Activated CD4-positive, alpha-beta T cell treated with anti-CD3 and anti-CD28 coated beads, Interleukin-2, amount 10 ng/mL, durations not matched to agents 24 days and 14 days (primary cell): ENCODE measurements around the gene PPFIA3. TPM values are rescaled to one million over a fixed set of nuclear protein-coding genes. Genes with fewer than 3 reads are reported as not detected.

Source experiments
- DNase-seq: peaks from one replicate; pipeline ENCODE4 v3.0.0; 2022
- H3K27ac Mint-ChIP-seq: one replicate; pipeline ENCODE4 v1.8.0; 2022; ENCODE audit warnings: mild to moderate bottlenecking, mixed read lengths
- H3K27me3 Mint-ChIP-seq: one replicate; pipeline ENCODE4 v1.8.0; 2022; ENCODE audit warnings: mixed read lengths
- H3K36me3 Mint-ChIP-seq: one replicate; pipeline ENCODE4 v1.8.0; 2022; ENCODE audit warnings: low read depth, mild to moderate bottlenecking, mixed read lengths
- H3K4me1 Mint-ChIP-seq: one replicate; pipeline ENCODE4 v1.8.0; 2021; ENCODE audit warnings: mixed read lengths
- H3K4me3 Mint-ChIP-seq: one replicate; pipeline ENCODE4 v1.8.0; 2022; ENCODE audit warnings: mild to moderate bottlenecking, moderate library complexity, mixed read lengths
- H3K9me3 Mint-ChIP-seq: one replicate; pipeline ENCODE4 v1.8.0; 2021; ENCODE audit warnings: mixed read lengths
- intact Hi-C: fragments of 100-400 bp; cut with micrococcal nuclease; formaldehyde crosslinking; loops from one replicate; pipeline ENCODE4 v1.15.1; 2023
- total RNA-seq: library from RNA; stranded (reverse); gene quantifications from 2 replicates; pipeline ENCODE4 v1.2.3, GENCODE V29; 2022

The PPFIA3 gene
- total RNA-seq, 1 donor from 2014 or later = 4.5 TPM

- H3K9me3 Mint-ChIP-seq = no peaks in the 10 kb centered on the region
- no peak overlapping the region for H3K4me3 Mint-ChIP-seq
- no peak for DNase-seq
- peaks cover 65% of the 10 kb centered on the region for H3K36me3 Mint-ChIP-seq
- no peaks in the 10 kb centered on the region for H3K27me3 Mint-ChIP-seq
- intact Hi-C loops = no loop called here
- H3K27ac Mint-ChIP-seq = peak overlapping the region; percentile 53
- H3K4me1 Mint-ChIP-seq = peaks cover 23% of the 10 kb centered on the region
These were observed 27.8 kb upstream of the PPFIA3 start for GRCh38 chr19:49091391-49092038.

GRCh38 chr19:49092686-49093085 is 26.7 kb upstream of the PPFIA3 start:
- no peak for DNase-seq
- Mint-ChIP-seq H3K27ac (no peak overlapping the region), H3K9me3 (no peaks in the 10 kb centered on the region), H3K36me3 (peaks cover 63% of the 10 kb centered on the region), H3K4me1 (peaks cover 20% of the 10 kb centered on the region), H3K4me3 (no peak overlapping the region), H3K27me3 (no peaks in the 10 kb centered on the region)
- intact Hi-C loops = no loop called here

- Mint-ChIP-seq H3K36me3 (peaks cover 69% of the 10 kb centered on the region), H3K9me3 (no peaks in the 10 kb centered on the region), H3K4me3 (no peak overlapping the region), H3K27ac (peak overlapping the region; percentile 27), H3K4me1 (peaks cover 17% of the 10 kb centered on the region), H3K27me3 (no peaks in the 10 kb centered on the region)
- no peak for DNase-seq
- intact Hi-C loops = no loop called here
These were observed 24.6 kb upstream of the PPFIA3 start for GRCh38 chr19:49094505-49095482.

- no peaks in the 10 kb centered on the region for H3K27me3 Mint-ChIP-seq
- H3K36me3 Mint-ChIP-seq = peaks cover 62% of the 10 kb centered on the region
- intact Hi-C loops = loop anchor here (1.0 to 2.0 kb wide), 2 partner anchors 48 to 101 kb away; no protein-coding TSS in a partner anchor
- peak; percentile 93 for DNase-seq
- peaks cover 6% of the 10 kb centered on the region for H3K4me1 Mint-ChIP-seq
- no peaks in the 10 kb centered on the region for H3K9me3 Mint-ChIP-seq
- no peak overlapping the region for H3K4me3 Mint-ChIP-seq
- H3K27ac Mint-ChIP-seq = peak overlapping the region; percentile 20
These were observed 21.7 kb upstream of the PPFIA3 start for GRCh38 chr19:49097453-49098288.

- Mint-ChIP-seq H3K9me3 (no peaks in the 10 kb centered on the region), H3K4me3 (no peak overlapping the region), H3K27me3 (no peaks in the 10 kb centered on the region), H3K27ac (no peak overlapping the region), H3K36me3 (peaks cover 60% of the 10 kb centered on the region), H3K4me1 (peaks cover 6% of the 10 kb centered on the region)
- intact Hi-C loops = loop anchor here (2.0 kb wide), 1 partner anchor 100 kb away; no protein-coding TSS in a partner anchor
- DNase-seq = no peak
These were observed 20.5 kb upstream of the PPFIA3 start for GRCh38 chr19:49098795-49099194.

- H3K27me3 Mint-ChIP-seq = no peaks in the 10 kb centered on the region
- peaks cover 60% of the 10 kb centered on the region for H3K36me3 Mint-ChIP-seq
- no peak overlapping the region for H3K27ac Mint-ChIP-seq
- no peak overlapping the region for H3K4me3 Mint-ChIP-seq
- no peak for DNase-seq
- H3K9me3 Mint-ChIP-seq = no peaks in the 10 kb centered on the region
- intact Hi-C loops = no loop called here
- H3K4me1 Mint-ChIP-seq = peaks cover 7% of the 10 kb centered on the region
These were observed 18.2 kb upstream of the PPFIA3 start for GRCh38 chr19:49101160-49101559.

GRCh38 chr19:49102303-49102702 is 17.0 kb upstream of the PPFIA3 start:
- Mint-ChIP-seq H3K27ac (no peak overlapping the region), H3K4me3 (no peak overlapping the region), H3K27me3 (no peaks in the 10 kb centered on the region), H3K4me1 (peaks cover 9% of the 10 kb centered on the region), H3K9me3 (no peaks in the 10 kb centered on the region), H3K36me3 (peaks cover 69% of the 10 kb centered on the region)
- intact Hi-C loops = no loop called here
- DNase-seq = no peak

GRCh38 chr19:49103331-49104085 is 15.8 kb upstream of the PPFIA3 start:
- H3K36me3 Mint-ChIP-seq = peaks cover 65% of the 10 kb centered on the region
- H3K27me3 Mint-ChIP-seq = no peaks in the 10 kb centered on the region
- peaks cover 5% of the 10 kb centered on the region for H3K4me1 Mint-ChIP-seq
- no peaks in the 10 kb centered on the region for H3K9me3 Mint-ChIP-seq
- no peak overlapping the region for H3K4me3 Mint-ChIP-seq
- intact Hi-C loops = no loop called here
- H3K27ac Mint-ChIP-seq = no peak overlapping the region
- no peak for DNase-seq

GRCh38 chr19:49104229-49104864 is 15.0 kb upstream of the PPFIA3 start:
- Mint-ChIP-seq H3K27me3 (no peaks in the 10 kb centered on the region), H3K9me3 (no peaks in the 10 kb centered on the region), H3K4me3 (no peak overlapping the region), H3K4me1 (peaks cover 5% of the 10 kb centered on the region), H3K36me3 (peaks cover 66% of the 10 kb centered on the region), H3K27ac (no peak overlapping the region)
- DNase-seq = no peak
- intact Hi-C loops = no loop called here

GRCh38 chr19:49106648-49107135 is 12.7 kb upstream of the PPFIA3 start:
- intact Hi-C loops = no loop called here
- peak overlapping the region; percentile 3 for H3K27ac Mint-ChIP-seq

GRCh38 chr19:49107625-49108459 is 11.5 kb upstream of the PPFIA3 start:
- intact Hi-C loops = no loop called here
- Mint-ChIP-seq H3K4me3 (no peak overlapping the region), H3K9me3 (no peaks in the 10 kb centered on the region), H3K27me3 (no peaks in the 10 kb centered on the region), H3K36me3 (peaks cover 43% of the 10 kb centered on the region), H3K27ac (no peak overlapping the region), H3K4me1 (peaks cover 5% of the 10 kb centered on the region)
- DNase-seq = no peak

More at GRCh38 chr19:49106648-49107135, 12.7 kb upstream of the PPFIA3 start:
- Mint-ChIP-seq H3K9me3 (no peaks in the 10 kb centered on the region), H3K36me3 (peaks cover 50% of the 10 kb centered on the region), H3K4me3 (no peak overlapping the region), H3K4me1 (peaks cover 5% of the 10 kb centered on the region), H3K27me3 (no peaks in the 10 kb centered on the region)
- peak; percentile 89 for DNase-seq

GRCh38 chr19:49109051-49109450 is 10.3 kb upstream of the PPFIA3 start:
- no peak overlapping the region for H3K4me3 Mint-ChIP-seq
- no peaks in the 10 kb centered on the region for H3K9me3 Mint-ChIP-seq
- no peak overlapping the region for H3K27ac Mint-ChIP-seq
- no peaks in the 10 kb centered on the region for H3K27me3 Mint-ChIP-seq
- intact Hi-C loops = no loop called here
- no peak for DNase-seq
- H3K36me3 Mint-ChIP-seq = peaks cover 43% of the 10 kb centered on the region
- peaks cover 10% of the 10 kb centered on the region for H3K4me1 Mint-ChIP-seq
